ENCODE measurements around the gene TRIM67. TPM values are rescaled to one million over a fixed set of nuclear protein-coding genes. Genes with fewer than 3 reads are reported as not detected.
"Not testable (repeated sequence)": the region's sequence is repeated elsewhere in the genome, so short reads cannot be mapped to it uniquely, and the experiment has no call there.

Gene TRIM67
- total RNA-seq, 1 donor from 2014 or later = not detected

- no peaks in the 10 kb centered on the region for H3K9me3 Mint-ChIP-seq
Observed at GRCh38 chr1:231139125-231139649, 22.7 kb upstream of the TRIM67 start.

GRCh38 chr1:231139659-231140654 lies 21.9 kb upstream of the TRIM67 start:
- DNase-seq (ENCODE audit: low spot score) = no peak
- H3K4me1 Mint-ChIP-seq (ENCODE audit: low read depth) = peaks cover 10% of the 10 kb centered on the region
- peaks cover 8% of the 10 kb centered on the region for H3K27me3 Mint-ChIP-seq (ENCODE audit: insufficient read depth)
- H3K36me3 Mint-ChIP-seq (ENCODE audit: low read depth) = no peaks in the 10 kb centered on the region
- no peak overlapping the region for H3K27ac Mint-ChIP-seq
- no peaks in the 10 kb centered on the region for H3K9me3 Mint-ChIP-seq
- H3K4me3 Mint-ChIP-seq = no peak overlapping the region
- intact Hi-C loops (cut with micrococcal nuclease) = no loop called here

More at GRCh38 chr1:231139125-231139649, 22.7 kb upstream of the TRIM67 start:
- peaks cover 10% of the 10 kb centered on the region for H3K4me1 Mint-ChIP-seq (ENCODE audit: low read depth)
- H3K36me3 Mint-ChIP-seq (ENCODE audit: low read depth) = no peaks in the 10 kb centered on the region
- intact Hi-C loops (cut with micrococcal nuclease) = no loop called here
- DNase-seq (ENCODE audit: low spot score) = no peak
- H3K4me3 Mint-ChIP-seq = no peak overlapping the region
- H3K27me3 Mint-ChIP-seq (ENCODE audit: insufficient read depth) = peaks cover 8% of the 10 kb centered on the region
- no peak overlapping the region for H3K27ac Mint-ChIP-seq

GRCh38 chr1:231144416-231145193 lies 17.3 kb upstream of the TRIM67 start:
- no peak overlapping the region for H3K27ac Mint-ChIP-seq
- no peak overlapping the region for H3K4me3 Mint-ChIP-seq
- no peak for DNase-seq (ENCODE audit: low spot score)
- peaks cover 12% of the 10 kb centered on the region for H3K27me3 Mint-ChIP-seq (ENCODE audit: insufficient read depth)
- no peaks in the 10 kb centered on the region for H3K36me3 Mint-ChIP-seq (ENCODE audit: low read depth)
- H3K9me3 Mint-ChIP-seq = no peaks in the 10 kb centered on the region
- no peaks in the 10 kb centered on the region for H3K4me1 Mint-ChIP-seq (ENCODE audit: low read depth)
- intact Hi-C loops (cut with micrococcal nuclease) = no loop called here

- DNase-seq (ENCODE audit: low spot score) = no peak
Observed at GRCh38 chr1:231147896-231148295, 14.0 kb upstream of the TRIM67 start.

GRCh38 chr1:231151811-231152210 lies 10.0 kb upstream of the TRIM67 start:
- peaks cover 31% of the 10 kb centered on the region for H3K27me3 Mint-ChIP-seq (ENCODE audit: insufficient read depth)

More at GRCh38 chr1:231147896-231148295, 14.0 kb upstream of the TRIM67 start:
- peaks cover 20% of the 10 kb centered on the region for H3K27me3 Mint-ChIP-seq (ENCODE audit: insufficient read depth)
- H3K4me1 Mint-ChIP-seq (ENCODE audit: low read depth) = no peaks in the 10 kb centered on the region
- intact Hi-C loops (cut with micrococcal nuclease) = no loop called here
- H3K36me3 Mint-ChIP-seq (ENCODE audit: low read depth) = peaks cover 2% of the 10 kb centered on the region
- no peak overlapping the region for H3K27ac Mint-ChIP-seq
- H3K9me3 Mint-ChIP-seq = no peaks in the 10 kb centered on the region
- no peak overlapping the region for H3K4me3 Mint-ChIP-seq

GRCh38 chr1:231153726-231154125 lies 8.1 kb upstream of the TRIM67 start:
- intact Hi-C loops (cut with micrococcal nuclease) = no loop called here
- no peak overlapping the region for H3K27ac Mint-ChIP-seq
- no peaks in the 10 kb centered on the region for H3K4me1 Mint-ChIP-seq (ENCODE audit: low read depth)
- no peaks in the 10 kb centered on the region for H3K9me3 Mint-ChIP-seq
- no peak overlapping the region for H3K4me3 Mint-ChIP-seq
- DNase-seq (ENCODE audit: low spot score) = no peak
- peaks cover 2% of the 10 kb centered on the region for H3K36me3 Mint-ChIP-seq (ENCODE audit: low read depth)
- peaks cover 42% of the 10 kb centered on the region for H3K27me3 Mint-ChIP-seq (ENCODE audit: insufficient read depth)

More at GRCh38 chr1:231151811-231152210, 10.0 kb upstream of the TRIM67 start:
- H3K36me3 Mint-ChIP-seq (ENCODE audit: low read depth) = peaks cover 2% of the 10 kb centered on the region
- DNase-seq (ENCODE audit: low spot score) = no peak
- H3K9me3 Mint-ChIP-seq = no peaks in the 10 kb centered on the region
- H3K4me1 Mint-ChIP-seq (ENCODE audit: low read depth) = no peaks in the 10 kb centered on the region
- no peak overlapping the region for H3K27ac Mint-ChIP-seq
- intact Hi-C loops (cut with micrococcal nuclease) = no loop called here
- no peak overlapping the region for H3K4me3 Mint-ChIP-seq

GRCh38 chr1:231155808-231156207 lies 6.0 kb upstream of the TRIM67 start:
- Mint-ChIP-seq H3K36me3 (ENCODE audit: low read depth) (peaks cover 2% of the 10 kb centered on the region), H3K27ac (no peak overlapping the region), H3K4me3 (no peak overlapping the region), H3K9me3 (no peaks in the 10 kb centered on the region), H3K4me1 (ENCODE audit: low read depth) (no peaks in the 10 kb centered on the region), H3K27me3 (ENCODE audit: insufficient read depth) (peaks cover 60% of the 10 kb centered on the region)
- intact Hi-C loops (cut with micrococcal nuclease) = no loop called here
- DNase-seq (ENCODE audit: low spot score) = no peak

GRCh38 chr1:231157311-231157710 lies 4.5 kb upstream of the TRIM67 start:
- Mint-ChIP-seq H3K9me3 (no peaks in the 10 kb centered on the region), H3K27ac (no peak overlapping the region), H3K4me1 (ENCODE audit: low read depth) (no peaks in the 10 kb centered on the region), H3K4me3 (no peak overlapping the region), H3K36me3 (ENCODE audit: low read depth) (peaks cover 2% of the 10 kb centered on the region), H3K27me3 (ENCODE audit: insufficient read depth) (peaks cover 65% of the 10 kb centered on the region)
- intact Hi-C loops (cut with micrococcal nuclease) = no loop called here
- no peak for DNase-seq (ENCODE audit: low spot score)

GRCh38 chr1:231158141-231158540 lies 3.7 kb upstream of the TRIM67 start:
- H3K9me3 Mint-ChIP-seq; H3K36me3 Mint-ChIP-seq (ENCODE audit: low read depth); H3K4me1 Mint-ChIP-seq (ENCODE audit: low read depth); DNase-seq (ENCODE audit: low spot score); intact Hi-C loops (cut with micrococcal nuclease); H3K4me3 Mint-ChIP-seq; H3K27ac Mint-ChIP-seq: not testable (repeated sequence)
- peaks cover 59% of the 10 kb centered on the region for H3K27me3 Mint-ChIP-seq (ENCODE audit: insufficient read depth)

GRCh38 chr1:231159202-231159962 lies 2.5 kb upstream of the TRIM67 start:
- no peaks in the 10 kb centered on the region for H3K36me3 Mint-ChIP-seq (ENCODE audit: low read depth)
- no peaks in the 10 kb centered on the region for H3K9me3 Mint-ChIP-seq
- H3K27ac Mint-ChIP-seq = no peak overlapping the region
- H3K4me1 Mint-ChIP-seq (ENCODE audit: low read depth) = no peaks in the 10 kb centered on the region
- H3K4me3 Mint-ChIP-seq = no peak overlapping the region
- intact Hi-C loops (cut with micrococcal nuclease) = no loop called here
- H3K27me3 Mint-ChIP-seq (ENCODE audit: insufficient read depth) = peaks cover 58% of the 10 kb centered on the region
- DNase-seq (ENCODE audit: low spot score) = no peak

GRCh38 chr1:231159963-231160761 lies 1.7 kb upstream of the TRIM67 start:
- peaks cover 63% of the 10 kb centered on the region for H3K27me3 Mint-ChIP-seq (ENCODE audit: insufficient read depth)
- H3K9me3 Mint-ChIP-seq = no peaks in the 10 kb centered on the region
- no peaks in the 10 kb centered on the region for H3K36me3 Mint-ChIP-seq (ENCODE audit: low read depth)
- no peak overlapping the region for H3K4me3 Mint-ChIP-seq
- H3K4me1 Mint-ChIP-seq (ENCODE audit: low read depth) = no peaks in the 10 kb centered on the region
- no peak for DNase-seq (ENCODE audit: low spot score)
- intact Hi-C loops (cut with micrococcal nuclease) = loop anchor here (10.0 kb wide), 1 partner anchor 735 kb away; the partner anchor contains the start of gene PGBD5
- no peak overlapping the region for H3K27ac Mint-ChIP-seq
